A549 (cell line): ENCODE data around the gene APCDD1L. TPM values are rescaled to one million over a fixed set of nuclear protein-coding genes. Genes with fewer than 3 reads are reported as not detected.

Experiments
- ATAC-seq, 2 experiments: fragments of 200-7000 bp in 1 of 2; fragments of >200 bp in 1 of 2; cut with Nextera tagmentation in 1 of 2; cut with Tn5 transposase in 1 of 2; 3 replicates each; pipeline versions ENCODE4 v1.8.0 to v1.9.1; 2018 to 2020; ENCODE audit warnings: mild to moderate bottlenecking in 1 of 2, moderate library complexity in 1 of 2
- CTCF ChIA-PET: fragments of 300-600 bp; sonication (Branson Sonifier 250); formaldehyde crosslinking; extraction: SDS; loops from one replicate; lab custom pipeline; 2021; ENCODE audit warnings: antibody characterized with exemption, inconsistent platforms; lab: Yijun Ruan, JAX
- POLR2A ChIA-PET: fragments of 350-600 bp; formaldehyde crosslinking; extraction: SDS; loops from one replicate; lab custom pipeline; 2021; ENCODE audit warnings: antibody characterized with exemption, inconsistent platforms; lab: Yijun Ruan, JAX
- DNase-seq, 2 experiments: peaks; one replicate each; pipeline versions ENCODE4 v3.0.0 to v3.0.0-alpha.2; 2011 to 2016; ENCODE audit warnings: low read depth in 1 of 2, low spot score in 1 of 2
- FAIRE-seq: peaks from 2 replicates; lab custom pipeline; 2011; peaks lifted over from hg19 to GRCh38; lab: Jason Lieb, UNC
- H3K27ac ChIP-seq, 2 experiments: fragments of >200 bp; sonication (Bioruptor Twin); formaldehyde crosslinking; 3 replicates each; pipeline ENCODE4 v1.5.1; 2016 to 2017
- H3K4me1 ChIP-seq: fragments of >200 bp; sonication (Bioruptor Twin); formaldehyde crosslinking; 3 replicates; pipeline ENCODE4 v1.6.1; 2016
- H3K4me2 ChIP-seq: fragments of >200 bp; sonication (Bioruptor Twin); formaldehyde crosslinking; 3 replicates; pipeline ENCODE4 v1.6.1; 2016
- H3K4me3 ChIP-seq: fragments of >200 bp; sonication (Bioruptor Twin); formaldehyde crosslinking; 3 replicates; pipeline ENCODE4 v1.5.1; 2016
- H3K9me3 ChIP-seq: fragments of >200 bp; sonication (Bioruptor Twin); formaldehyde crosslinking; 3 replicates; pipeline ENCODE4 v1.6.1; 2016
- CHD2 ChIP-seq: fragments of 150-350 bp; IDR thresholded peaks from 2 replicates; pipeline ENCODE4 v1.6.1; 2014; ENCODE audit warnings: low read length; ENCODE audit not compliant: partially characterized antibody
- CHD4 ChIP-seq: fragments of 200-600 bp; sonication (generic); IDR thresholded peaks from 2 replicates; pipeline ENCODE4 v1.6.1; 2016; ENCODE audit warnings: antibody characterized with exemption, mild to moderate bottlenecking, borderline replicate concordance
- FOSL2 ChIP-seq, 2 experiments: fragments of 450-650 bp in 1 of 2; fragments of >200 bp in 1 of 2; sonication (Bioruptor Twin) in 1 of 2; formaldehyde crosslinking; IDR thresholded peaks; 2 replicates each; pipeline versions ENCODE4 v1.5.0 to v1.6.1; 2016 to 2020; ENCODE audit warnings: mild to moderate bottlenecking in 1 of 2, moderate library complexity in 1 of 2
- GATA3 ChIP-seq: IDR thresholded peaks from 2 replicates; pipeline ENCODE4 v1.6.1; 2012; ENCODE audit warnings: borderline replicate concordance
- HMGXB4 ChIP-seq: fragments of 250-450 bp; sonication (Bioruptor Pico); IDR thresholded peaks from 2 replicates; pipeline ENCODE4 v1.5.0; 2021; ENCODE audit warnings: mild to moderate bottlenecking, moderate library complexity, borderline replicate concordance
- HOXB5 ChIP-seq: fragments of 250-450 bp; sonication (Bioruptor Pico); IDR thresholded peaks from 2 replicates; pipeline ENCODE4 v1.5.0; 2020; ENCODE audit warnings: mild to moderate bottlenecking, moderate library complexity
- JUN ChIP-seq, 2 experiments: fragments of >200 bp; sonication (Bioruptor Twin); formaldehyde crosslinking; IDR thresholded peaks; 2 replicates in 1 of 2; 3 replicates in 1 of 2; pipeline ENCODE4 v1.6.1; 2016 to 2017
- KDM5A ChIP-seq: fragments of 200-600 bp; sonication (generic); IDR thresholded peaks from 2 replicates; pipeline ENCODE4 v1.6.1; 2016; ENCODE audit warnings: antibody characterized with exemption, mild to moderate bottlenecking
- MAZ ChIP-seq: fragments of 150-350 bp; IDR thresholded peaks from 2 replicates; pipeline ENCODE4 v1.6.1; 2014; ENCODE audit warnings: antibody characterized with exemption, low read depth, low read length, borderline replicate concordance
- NFE2L2 ChIP-seq: fragments of 150-350 bp; conservative IDR thresholded peaks from 2 replicates; pipeline ENCODE4 v1.6.1; 2014; ENCODE audit warnings: low read length
- POLR2AphosphoS2 ChIP-seq: conservative IDR thresholded peaks from 2 replicates; pipeline ENCODE4 v1.6.1; 2012; ENCODE audit warnings: low read length, improper control_type of control experiment, inconsistent platforms
- RAD21 ChIP-seq, 2 experiments: fragments of >200 bp in 1 of 2; sonication (Bioruptor Twin) in 1 of 2; formaldehyde crosslinking in 1 of 2; IDR thresholded peaks in 1 of 2; conservative IDR thresholded peaks in 1 of 2; 2 replicates in 1 of 2; 3 replicates in 1 of 2; pipeline ENCODE4 v1.6.1; 2012 to 2018; ENCODE audit warnings: inconsistent platforms in 1 of 2
- RARB ChIP-seq: fragments of 250-450 bp; sonication (Bioruptor Pico); IDR thresholded peaks from 2 replicates; pipeline ENCODE4 v1.8.0; 2021; ENCODE audit warnings: mild to moderate bottlenecking, moderate library complexity
- RCOR1 ChIP-seq: fragments of 150-350 bp; IDR thresholded peaks from 2 replicates; pipeline ENCODE4 v1.6.1; 2014; ENCODE audit warnings: antibody characterized with exemption, low read length, low read depth
- RFX5 ChIP-seq: fragments of 450-650 bp; IDR thresholded peaks from 2 replicates; pipeline ENCODE4 v1.7.1; 2014; ENCODE audit warnings: antibody characterized with exemption, mild to moderate bottlenecking, moderate library complexity
- RNF2 ChIP-seq: fragments of 200-600 bp; sonication (generic); IDR thresholded peaks from 2 replicates; pipeline ENCODE4 v1.6.1; 2016; ENCODE audit warnings: low read depth, mild to moderate bottlenecking, antibody characterized with exemption, moderate library complexity, borderline replicate concordance
- SREBF2 ChIP-seq: fragments of 450-650 bp; IDR thresholded peaks from 2 replicates; pipeline ENCODE4 v1.6.1; 2014; ENCODE audit warnings: mild to moderate bottlenecking, moderate library complexity
- WGBS: methylation state at CpG from one replicate; pipeline ENCODE4 v1.1.6; 2017; ENCODE audit errors: missing lambda C conversion rate; 5-methylcytosine and 5-hydroxymethylcytosine counted together
- polyA plus RNA-seq, 4 experiments: library from polyadenylated mRNA; depleted of rRNA in 3 of 4; stranded (reverse); fragments of >200 nt; fragmentation: RNase III in 1 of 4; extraction: RNeasy Plus Mini Kit Qiagen cat#74134 plus additional on column Dnase treatment in 1 of 4; gene quantifications; 2 replicates in 3 of 4; 3 replicates in 1 of 4; pipeline ENCODE4 v1.2.3, GENCODE V29; 2011 to 2017
- TF ChIP-seq, protein P1 (sequence below): fragments of >200 bp; sonication (Bioruptor Twin); formaldehyde crosslinking; IDR thresholded peaks from 2 replicates; pipeline ENCODE4 v1.6.1; 2016
- TF ChIP-seq, protein P2 (sequence below): IDR thresholded peaks from 2 replicates; pipeline ENCODE4 v1.6.1; 2012
- TF ChIP-seq, protein P3 (sequence below): IDR thresholded peaks from 2 replicates; pipeline ENCODE4 v1.6.1; 2012; ENCODE audit warnings: low read depth, borderline replicate concordance
- TF ChIP-seq, protein P4 (sequence below): fragments of 450-650 bp; IDR thresholded peaks from 2 replicates; pipeline ENCODE4 v1.6.1; 2014; ENCODE audit warnings: antibody characterized with exemption

Gene APCDD1L
- polyA plus RNA-seq, 2 of the 4 experiments (the other 2 are of a cell fraction), result not detected

GRCh38 chr20:58446960-58447265 lies 68.3 kb downstream of the APCDD1L start:
- FAIRE-seq (no peak), ATAC-seq (no peak), DNase-seq (no peak)
- Histone ChIP-seq H3K4me3 (no peak overlapping the region), H3K4me1 (no peaks in the 10 kb centered on the region), H3K4me2 (no peak overlapping the region), H3K27ac (no peak overlapping the region), H3K9me3 (no peaks in the 10 kb centered on the region)
- CTCF ChIA-PET, result interaction anchor here (0.5 to 4.5 kb wide), 22 partner anchors 9 to 801 kb away, joined by 3 to 42 read pairs (median 9); partner anchors contain the start of gene STX16
- POLR2A ChIA-PET, result no interaction called here
- whole genome bisulfite sequencing, result 90% methylated on average over 7 of the region's 7 CpGs
- TF ChIP-seq, protein P1, sequence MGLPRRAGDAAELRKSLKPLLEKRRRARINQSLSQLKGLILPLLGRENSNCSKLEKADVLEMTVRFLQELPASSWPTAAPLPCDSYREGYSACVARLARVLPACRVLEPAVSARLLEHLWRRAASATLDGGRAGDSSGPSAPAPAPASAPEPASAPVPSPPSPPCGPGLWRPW, result no peak
- TF ChIP-seq HOXB5 (CRISPR knock-in tag), result no peak
- TF ChIP-seq, protein P2, sequence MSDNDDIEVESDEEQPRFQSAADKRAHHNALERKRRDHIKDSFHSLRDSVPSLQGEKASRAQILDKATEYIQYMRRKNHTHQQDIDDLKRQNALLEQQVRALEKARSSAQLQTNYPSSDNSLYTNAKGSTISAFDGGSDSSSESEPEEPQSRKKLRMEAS, result no peak
- TF ChIP-seq RAD21 (conservative IDR thresholded peaks at IDR 0.05 in 1 of 2, IDR thresholded peaks at IDR 0.05 in 1 of 2), result no peak
- TF ChIP-seq NFE2L2, result no peak
- TF ChIP-seq KDM5A, result no peak
- TF ChIP-seq JUN (IDR thresholded peaks at IDR 0.05), result no peak
- no peak for TF ChIP-seq RNF2
- TF ChIP-seq, protein P3, sequence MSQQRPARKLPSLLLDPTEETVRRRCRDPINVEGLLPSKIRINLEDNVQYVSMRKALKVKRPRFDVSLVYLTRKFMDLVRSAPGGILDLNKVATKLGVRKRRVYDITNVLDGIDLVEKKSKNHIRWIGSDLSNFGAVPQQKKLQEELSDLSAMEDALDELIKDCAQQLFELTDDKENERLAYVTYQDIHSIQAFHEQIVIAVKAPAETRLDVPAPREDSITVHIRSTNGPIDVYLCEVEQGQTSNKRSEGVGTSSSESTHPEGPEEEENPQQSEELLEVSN, result no peak
- TF ChIP-seq SREBF2, result no peak
- no peak for TF ChIP-seq CHD4
- TF ChIP-seq GATA3, result no peak
- no peak for TF ChIP-seq FOSL2 (IDR thresholded peaks at IDR 0.05)
- no peak for TF ChIP-seq FOSL2 (CRISPR knock-in tag; IDR thresholded peaks at IDR 0.05)
- TF ChIP-seq RARB (CRISPR knock-in tag), result no peak
- no peak for TF ChIP-seq CHD2
- TF ChIP-seq RFX5, result no peak
- TF ChIP-seq HMGXB4 (CRISPR knock-in tag), result no peak
- no peak for TF ChIP-seq MAZ
- TF ChIP-seq RCOR1, result no peak
- TF ChIP-seq, protein P4, sequence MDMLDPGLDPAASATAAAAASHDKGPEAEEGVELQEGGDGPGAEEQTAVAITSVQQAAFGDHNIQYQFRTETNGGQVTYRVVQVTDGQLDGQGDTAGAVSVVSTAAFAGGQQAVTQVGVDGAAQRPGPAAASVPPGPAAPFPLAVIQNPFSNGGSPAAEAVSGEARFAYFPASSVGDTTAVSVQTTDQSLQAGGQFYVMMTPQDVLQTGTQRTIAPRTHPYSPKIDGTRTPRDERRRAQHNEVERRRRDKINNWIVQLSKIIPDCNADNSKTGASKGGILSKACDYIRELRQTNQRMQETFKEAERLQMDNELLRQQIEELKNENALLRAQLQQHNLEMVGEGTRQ, result no peak

DNA sequence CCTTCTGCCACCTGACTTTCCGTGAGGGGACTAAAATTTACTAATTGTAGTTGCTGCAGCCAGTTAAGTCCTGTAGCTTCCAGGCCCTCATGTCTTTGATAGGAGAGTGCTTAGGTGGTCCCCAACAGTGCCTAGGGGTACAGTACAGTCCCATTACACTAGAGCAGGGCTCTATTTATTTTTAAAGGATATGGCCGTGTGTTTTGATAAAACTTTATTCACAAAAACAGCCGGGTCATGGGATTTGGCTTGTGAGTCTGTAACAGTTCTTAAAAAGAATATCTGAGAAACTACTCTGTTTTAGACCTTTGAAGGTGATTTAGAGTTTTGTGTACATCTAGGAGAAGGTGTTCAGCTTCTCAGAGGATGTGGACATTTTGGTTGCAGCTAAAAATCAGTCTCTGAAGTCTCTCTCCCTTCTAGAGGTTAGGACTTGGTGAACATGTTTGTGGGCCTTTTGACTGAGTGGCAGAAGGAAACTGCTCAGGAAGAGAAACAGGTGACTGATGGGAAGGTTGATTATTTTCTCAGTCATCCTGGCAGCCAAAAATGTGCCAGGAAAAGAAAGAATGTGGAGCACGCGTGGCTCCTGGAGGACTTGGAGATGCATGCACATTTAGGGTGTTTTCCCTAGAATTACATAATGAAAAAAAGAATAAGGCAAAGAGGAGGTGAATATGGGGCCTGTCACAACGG lies 68.8 kb downstream of the APCDD1L start:
- Histone ChIP-seq H3K4me2 (no peak overlapping the region), H3K4me3 (no peak overlapping the region), H3K27ac (no peak overlapping the region), H3K4me1 (no peaks in the 10 kb centered on the region), H3K9me3 (no peaks in the 10 kb centered on the region)
- ChIA-PET CTCF (interaction anchor here (1.2 to 4.5 kb wide), 8 partner anchors 12 to 393 kb away, joined by 6 to 42 read pairs (median 14); partner anchors contain the start of gene STX16), POLR2A (no interaction called here)
- TF ChIP-seq POLR2AphosphoS2 (no peak), NFE2L2 (no peak), GATA3 (no peak)
- ATAC-seq (no peak), DNase-seq (no peak), FAIRE-seq (no peak)
- 91% methylated on average over 6 of the region's 6 CpGs for WGBS
